Nephron (organoid): ENCODE results near the gene VSIR.

Source experiments
- H3K27ac Mint-ChIP-seq, 3 experiments: 2 replicates each; pipeline ENCODE4 v1.8.0; 2020; ENCODE audit warnings: mixed read lengths in 3 of 3, mild to moderate bottlenecking in 2 of 3, moderate library complexity in 1 of 3
- H3K27me3 Mint-ChIP-seq: 2 replicates; pipeline ENCODE4 v1.8.0; 2021; ENCODE audit warnings: low read depth, mild to moderate bottlenecking, moderate library complexity, mixed read lengths
- H3K36me3 Mint-ChIP-seq: 2 replicates; pipeline ENCODE4 v1.8.0; 2020; ENCODE audit warnings: low read depth, mixed read lengths
- H3K4me1 Mint-ChIP-seq: 2 replicates; pipeline ENCODE4 v1.8.0; 2020; ENCODE audit warnings: mixed read lengths
- H3K4me3 Mint-ChIP-seq, 3 experiments: 2 replicates each; pipeline ENCODE4 v1.8.0; 2020; ENCODE audit warnings: mild to moderate bottlenecking in 3 of 3, mixed read lengths in 3 of 3, moderate library complexity in 2 of 3
- H3K9me3 Mint-ChIP-seq: 2 replicates; pipeline ENCODE4 v1.8.0; 2020; ENCODE audit warnings: mixed read lengths
- CTCF ChIP-seq, 3 experiments: fragments of 200-600 bp; sonication (generic); IDR thresholded peaks; one replicate each; pipeline ENCODE4 v1.5.0; 2021; ENCODE audit warnings: antibody characterized with exemption in 3 of 3; ENCODE audit not compliant: unreplicated experiment in 3 of 3

Gene VSIR

GRCh38 chr10:71743089-71743838 is 30.1 kb downstream of the VSIR start:
- Mint-ChIP-seq H3K4me3 (no peak overlapping the region), H3K27me3 (no peaks in the 10 kb centered on the region), H3K36me3 (no peaks in the 10 kb centered on the region), H3K4me1 (peaks cover 24% of the 10 kb centered on the region), H3K9me3 (no peaks in the 10 kb centered on the region), H3K27ac (no peak overlapping the region)
- TF ChIP-seq CTCF (IDR thresholded peaks at IDR 0.05; ENCODE audit: unreplicated experiment in 3 of 3) = no peak

GRCh38 chr10:71742301-71743088 is 30.8 kb downstream of the VSIR start:
- Mint-ChIP-seq H3K9me3 (no peaks in the 10 kb centered on the region), H3K4me3 (no peak overlapping the region), H3K4me1 (peaks cover 21% of the 10 kb centered on the region), H3K36me3 (no peaks in the 10 kb centered on the region), H3K27me3 (no peaks in the 10 kb centered on the region), H3K27ac (no peak overlapping the region)
- TF ChIP-seq CTCF (IDR thresholded peaks at IDR 0.05; ENCODE audit: unreplicated experiment in 3 of 3) = no peak

- Mint-ChIP-seq H3K4me3 (no peak overlapping the region), H3K27me3 (peaks cover 2% of the 10 kb centered on the region), H3K4me1 (peaks cover 18% of the 10 kb centered on the region), H3K9me3 (no peaks in the 10 kb centered on the region), H3K36me3 (no peaks in the 10 kb centered on the region), H3K27ac (no peak overlapping the region)
- no peak for TF ChIP-seq CTCF (IDR thresholded peaks at IDR 0.05; ENCODE audit: unreplicated experiment in 3 of 3)
Observed at GRCh38 chr10:71741671-71742070, 31.6 kb downstream of the VSIR start.

GRCh38 chr10:71741029-71741428 is 32.3 kb downstream of the VSIR start:
- no peak for TF ChIP-seq CTCF (IDR thresholded peaks at IDR 0.05; ENCODE audit: unreplicated experiment in 3 of 3)
- no peak overlapping the region for H3K4me3 Mint-ChIP-seq
- peaks cover 16% of the 10 kb centered on the region for H3K4me1 Mint-ChIP-seq
- no peaks in the 10 kb centered on the region for H3K9me3 Mint-ChIP-seq
- no peaks in the 10 kb centered on the region for H3K36me3 Mint-ChIP-seq
- peaks cover 9% of the 10 kb centered on the region for H3K27me3 Mint-ChIP-seq
- no peak overlapping the region for H3K27ac Mint-ChIP-seq

GRCh38 chr10:71740069-71740653 is 33.2 kb downstream of the VSIR start:
- H3K4me1 Mint-ChIP-seq = peaks cover 10% of the 10 kb centered on the region
- no peak overlapping the region for H3K27ac Mint-ChIP-seq
- TF ChIP-seq CTCF (IDR thresholded peaks at IDR 0.05; ENCODE audit: unreplicated experiment in 3 of 3) = no peak
- H3K27me3 Mint-ChIP-seq = peaks cover 9% of the 10 kb centered on the region
- H3K9me3 Mint-ChIP-seq = no peaks in the 10 kb centered on the region
- H3K36me3 Mint-ChIP-seq = no peaks in the 10 kb centered on the region
- H3K4me3 Mint-ChIP-seq = no peak overlapping the region
